Progenitor cell of endocrine pancreas (in vitro differentiated cells): ENCODE measurements around the gene GNA15. TPM values are rescaled to one million over a fixed set of nuclear protein-coding genes. Genes with fewer than 3 reads are reported as not detected.

Experiments used
- DNase-seq: peaks from one replicate; pipeline ENCODE4 v3.0.0; 2021; ENCODE audit warnings: low spot score; ENCODE audit not compliant: unreplicated experiment
- H3K27ac Mint-ChIP-seq: 2 replicates; pipeline ENCODE4 v1.8.0; 2021; ENCODE audit warnings: mild to moderate bottlenecking, moderate library complexity, mixed read lengths
- H3K27me3 Mint-ChIP-seq: 2 replicates; pipeline ENCODE4 v1.8.0; 2021; ENCODE audit warnings: mixed read lengths
- H3K36me3 Mint-ChIP-seq: 2 replicates; pipeline ENCODE4 v1.8.0; 2022; ENCODE audit warnings: mixed read lengths; ENCODE audit not compliant: insufficient read depth
- H3K4me1 Mint-ChIP-seq: 2 replicates; pipeline ENCODE4 v1.8.0; 2021; ENCODE audit warnings: low read depth, mixed read lengths
- H3K4me3 Mint-ChIP-seq: 2 replicates; pipeline ENCODE4 v1.8.0; 2021; ENCODE audit warnings: low read depth, mild to moderate bottlenecking, moderate library complexity, mixed read lengths
- H3K9me3 Mint-ChIP-seq: 2 replicates; pipeline ENCODE4 v1.8.0; 2021; ENCODE audit warnings: low read depth, mixed read lengths
- total RNA-seq: library from RNA; stranded (reverse); gene quantifications from 2 replicates; pipeline ENCODE4 v1.2.1, GENCODE V29; 2021
- TF ChIP-seq, protein P1 (sequence below): fragments of 200-600 bp; sonication (generic); IDR thresholded peaks from one replicate; pipeline ENCODE4 v1.5.0; 2021; ENCODE audit warnings: antibody characterized with exemption, mild to moderate bottlenecking; ENCODE audit not compliant: unreplicated experiment

GNA15 gene
- total RNA-seq, 1 donor from 2014 or later, result not detected

DNA sequence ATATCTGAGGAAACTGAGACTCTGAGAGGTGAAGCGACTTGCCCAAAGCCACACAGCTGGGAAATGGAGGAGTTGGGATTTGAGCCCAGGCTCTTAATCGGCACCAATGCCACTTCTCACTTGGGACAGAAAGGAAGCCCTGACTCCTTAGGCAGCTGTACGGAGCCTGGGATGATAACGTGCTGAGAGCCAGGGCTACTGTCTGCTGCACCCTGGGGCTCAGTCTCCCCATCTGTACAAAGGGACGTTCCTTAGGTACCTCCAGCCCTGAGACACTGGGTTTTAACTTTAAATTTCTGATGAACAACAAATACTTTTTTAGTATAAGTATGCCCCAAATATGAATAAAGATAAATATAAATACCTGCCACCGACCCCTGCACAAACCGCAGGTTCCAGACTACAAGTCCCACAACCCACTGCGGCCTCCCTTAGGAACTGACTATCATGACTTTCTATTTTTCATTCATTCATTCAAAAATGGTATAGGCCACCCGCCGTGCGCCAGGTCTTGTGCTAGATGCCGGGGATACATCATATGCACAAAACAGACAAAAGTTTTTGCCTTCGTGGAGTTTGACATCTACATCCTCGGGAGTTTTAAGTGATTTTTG is 49.1 kb downstream of the GNA15 start:
- TF ChIP-seq, protein P1, sequence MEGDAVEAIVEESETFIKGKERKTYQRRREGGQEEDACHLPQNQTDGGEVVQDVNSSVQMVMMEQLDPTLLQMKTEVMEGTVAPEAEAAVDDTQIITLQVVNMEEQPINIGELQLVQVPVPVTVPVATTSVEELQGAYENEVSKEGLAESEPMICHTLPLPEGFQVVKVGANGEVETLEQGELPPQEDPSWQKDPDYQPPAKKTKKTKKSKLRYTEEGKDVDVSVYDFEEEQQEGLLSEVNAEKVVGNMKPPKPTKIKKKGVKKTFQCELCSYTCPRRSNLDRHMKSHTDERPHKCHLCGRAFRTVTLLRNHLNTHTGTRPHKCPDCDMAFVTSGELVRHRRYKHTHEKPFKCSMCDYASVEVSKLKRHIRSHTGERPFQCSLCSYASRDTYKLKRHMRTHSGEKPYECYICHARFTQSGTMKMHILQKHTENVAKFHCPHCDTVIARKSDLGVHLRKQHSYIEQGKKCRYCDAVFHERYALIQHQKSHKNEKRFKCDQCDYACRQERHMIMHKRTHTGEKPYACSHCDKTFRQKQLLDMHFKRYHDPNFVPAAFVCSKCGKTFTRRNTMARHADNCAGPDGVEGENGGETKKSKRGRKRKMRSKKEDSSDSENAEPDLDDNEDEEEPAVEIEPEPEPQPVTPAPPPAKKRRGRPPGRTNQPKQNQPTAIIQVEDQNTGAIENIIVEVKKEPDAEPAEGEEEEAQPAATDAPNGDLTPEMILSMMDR, result no peak
- peak overlapping the region; percentile 99 for H3K4me3 Mint-ChIP-seq
- H3K27ac Mint-ChIP-seq, result peak overlapping the region; percentile 97
- H3K9me3 Mint-ChIP-seq, result no peaks in the 10 kb centered on the region
- H3K4me1 Mint-ChIP-seq, result peaks cover 15% of the 10 kb centered on the region
- DNase-seq, result no peak
- no peaks in the 10 kb centered on the region for H3K36me3 Mint-ChIP-seq
- H3K27me3 Mint-ChIP-seq, result no peaks in the 10 kb centered on the region

DNA sequence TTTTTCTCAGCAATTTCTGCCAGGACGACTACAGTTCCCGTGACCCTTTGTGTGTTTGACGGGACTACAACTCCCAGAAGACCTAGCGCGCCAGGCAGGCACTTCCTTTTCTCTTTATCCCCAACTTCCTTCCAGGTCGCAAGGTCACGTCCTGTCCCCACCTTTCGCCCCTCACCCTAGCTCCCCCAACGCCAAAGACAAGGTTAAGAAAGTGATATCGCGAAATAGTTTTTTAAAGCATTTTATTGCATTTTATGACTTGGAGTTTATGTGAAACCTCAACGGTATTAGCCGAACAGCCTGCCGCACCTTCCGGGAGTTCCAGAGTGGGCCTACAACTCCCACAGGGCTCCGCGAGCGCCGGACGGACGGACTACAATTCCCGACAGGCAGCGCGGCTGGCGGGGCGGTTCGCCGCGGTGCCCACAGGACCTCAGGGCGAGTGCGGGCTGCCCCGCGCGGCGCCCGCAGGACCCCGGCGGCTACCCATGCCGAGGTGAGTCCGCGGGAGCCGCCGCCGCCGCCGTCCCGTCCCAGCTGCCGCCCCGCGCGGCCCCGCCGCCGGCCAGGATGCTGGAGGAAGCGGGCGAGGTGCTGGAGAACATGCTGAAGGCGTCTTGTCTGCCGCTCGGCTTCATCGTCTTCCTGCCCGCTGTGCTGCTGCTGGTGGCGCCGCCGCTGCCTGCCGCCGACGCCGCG is 49.8 kb downstream of the GNA15 start, which contains the start of gene NCLN:
Gene NCLN, plus strand, starts transcription at position 470 of the 699 bp plus-strand sequence. Its CDS starts 101 bp downstream, at position 571.
- H3K9me3 Mint-ChIP-seq, result no peaks in the 10 kb centered on the region
- H3K36me3 Mint-ChIP-seq, result no peaks in the 10 kb centered on the region
- H3K27me3 Mint-ChIP-seq, result no peaks in the 10 kb centered on the region
- H3K27ac Mint-ChIP-seq, result peak within 1 kb of the TSS; percentile 97
- TF ChIP-seq, protein P1, result no peak
- peak; percentile 86 for DNase-seq
- H3K4me3 Mint-ChIP-seq, result peak within 1 kb of the TSS; percentile 99
- peaks cover 15% of the 10 kb centered on the region for H3K4me1 Mint-ChIP-seq

DNA sequence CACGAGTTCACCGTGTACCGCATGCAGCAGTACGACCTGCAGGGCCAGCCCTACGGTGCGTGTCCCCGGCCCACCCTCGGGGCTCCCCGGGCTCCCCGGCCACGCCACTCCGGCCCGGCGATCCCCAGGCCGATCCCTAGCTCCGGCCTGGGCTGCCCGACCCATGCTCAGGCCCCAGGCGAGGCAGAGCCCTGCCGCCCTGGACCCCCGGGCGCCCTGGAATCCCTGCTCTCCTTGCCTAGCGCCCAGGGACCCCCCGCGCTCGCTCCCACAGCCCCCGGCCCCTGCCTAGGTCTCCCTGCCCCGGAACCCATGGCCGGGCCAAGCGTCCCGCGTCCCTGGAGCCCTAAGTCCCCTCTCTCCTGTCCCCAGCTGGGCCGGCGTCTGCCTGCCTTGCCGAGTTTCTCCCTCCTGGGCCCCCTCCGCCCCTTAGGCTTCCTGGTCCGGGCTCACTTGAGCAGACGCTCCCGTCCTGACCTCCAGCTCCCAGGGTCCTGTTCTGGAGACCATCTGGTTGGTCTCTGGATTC is 50.4 kb downstream of the GNA15 start:
- DNase-seq, result no peak
- H3K27me3 Mint-ChIP-seq, result no peaks in the 10 kb centered on the region
- TF ChIP-seq, protein P1, result no peak
- peak overlapping the region; percentile 83 for H3K4me3 Mint-ChIP-seq
- peaks cover 15% of the 10 kb centered on the region for H3K4me1 Mint-ChIP-seq
- H3K9me3 Mint-ChIP-seq, result no peaks in the 10 kb centered on the region
- no peaks in the 10 kb centered on the region for H3K36me3 Mint-ChIP-seq
- H3K27ac Mint-ChIP-seq, result peak overlapping the region; percentile 88

DNA sequence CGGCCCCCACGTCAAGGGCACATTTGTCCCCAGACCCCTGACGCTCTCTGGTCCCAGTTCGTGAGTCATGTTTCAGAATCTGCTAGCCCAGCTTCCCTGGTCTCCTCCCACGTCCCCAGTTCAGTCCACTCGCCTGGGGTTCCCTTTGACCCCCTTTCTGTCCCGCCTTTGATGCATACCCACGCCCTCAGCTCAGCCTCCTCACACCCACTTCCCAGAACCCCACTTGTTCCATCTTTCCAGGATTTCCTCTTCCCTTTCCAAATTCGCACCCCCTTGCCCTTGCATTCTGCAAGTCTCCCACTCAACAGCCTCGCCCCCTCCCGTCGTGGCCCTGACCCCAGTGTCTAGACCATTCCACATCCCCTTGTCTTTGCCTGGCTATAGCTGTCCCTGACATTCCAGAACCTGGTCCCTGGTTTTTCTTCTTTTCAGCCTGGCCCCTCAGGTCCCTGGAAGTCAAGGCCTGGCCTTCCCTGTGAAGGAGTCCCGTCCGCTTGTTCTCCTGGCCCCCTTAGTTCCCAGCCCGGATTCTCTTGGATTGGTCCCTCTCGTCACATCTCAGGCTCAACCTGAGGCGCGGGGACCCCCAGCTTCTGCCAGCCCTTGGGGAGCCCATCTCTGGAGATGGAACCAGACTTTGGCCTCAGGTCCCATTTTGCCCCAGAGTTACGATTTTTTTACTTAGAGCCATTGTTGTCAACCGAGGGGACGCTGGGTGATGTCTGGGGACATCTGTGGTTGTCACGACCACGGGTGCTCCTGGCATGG is 51.2 kb downstream of the GNA15 start:
- peak overlapping the region; percentile 88 for H3K27ac Mint-ChIP-seq
- peak overlapping the region; percentile 83 for H3K4me3 Mint-ChIP-seq
- no peaks in the 10 kb centered on the region for H3K9me3 Mint-ChIP-seq
- peaks cover 15% of the 10 kb centered on the region for H3K4me1 Mint-ChIP-seq
- H3K27me3 Mint-ChIP-seq, result no peaks in the 10 kb centered on the region
- H3K36me3 Mint-ChIP-seq, result no peaks in the 10 kb centered on the region
- DNase-seq, result no peak
- TF ChIP-seq, protein P1, result no peak
